Gastroesophageal sphincter (tissue), 4 donors: ENCODE measurements around the gene FERMT3. TPM values are rescaled to one million over a fixed set of nuclear protein-coding genes. Genes with fewer than 3 reads are reported as not detected.

Experiments
- ATAC-seq: fragments of 150-250 bp; one replicate; pipeline ENCODE4 v1.9.1; 2016; ENCODE audit warnings: mild to moderate bottlenecking, moderate library complexity
- H3K27ac ChIP-seq, 4 donors: fragments of 200-600 bp; sonication (generic) in 3 of 4; 1 replicate in 3 of 4; 2 replicates in 1 of 4; pipeline ENCODE4 v1.5.1; 2016 to 2019
- H3K27me3 ChIP-seq: fragments of 200-600 bp; sonication (generic); one replicate; pipeline ENCODE4 v1.5.1; 2019
- H3K36me3 ChIP-seq, 2 donors: fragments of 200-600 bp; sonication (generic); one replicate each; pipeline ENCODE4 v1.5.1; 2019; ENCODE audit warnings: control low read depth in 1 of 2
- H3K4me1 ChIP-seq, 3 donors: fragments of 200-600 bp; sonication (generic); 1 replicate in 2 of 3; 2 replicates in 1 of 3; pipeline ENCODE4 v1.5.1; 2016 to 2019; ENCODE audit warnings: control low read depth in 2 of 3
- H3K4me3 ChIP-seq, 2 donors: fragments of 200-600 bp; sonication (generic); one replicate each; pipeline ENCODE4 v1.5.1; 2019; ENCODE audit warnings: mild to moderate bottlenecking in 1 of 2, moderate library complexity in 1 of 2
- H3K9me3 ChIP-seq, 3 donors: fragments of 200-600 bp; sonication (generic); one replicate each; pipeline ENCODE4 v1.5.1; 2017 to 2019; ENCODE audit warnings: control low read depth in 2 of 3
- CTCF ChIP-seq, 4 experiments: fragments of 200-600 bp in 2 of 4; fragments of 450-650 bp in 2 of 4; sonication (generic) in 1 of 4; IDR thresholded peaks; one replicate each; pipeline ENCODE4 v1.5.1; 2017 to 2019; ENCODE audit warnings: antibody characterized with exemption in 4 of 4, mild to moderate bottlenecking in 2 of 4, moderate library complexity in 2 of 4
- EP300 ChIP-seq: sonication (generic); formaldehyde crosslinking; IDR thresholded peaks from one replicate; pipeline ENCODE4 v1.6.1; 2017; ENCODE audit warnings: antibody characterized with exemption, mild to moderate bottlenecking
- POLR2A ChIP-seq, 2 donors: fragments of 450-650 bp; IDR thresholded peaks; one replicate each; pipeline ENCODE4 v1.6.1; 2017; ENCODE audit warnings: antibody characterized with exemption in 2 of 2, mild to moderate bottlenecking in 2 of 2, moderate library complexity in 1 of 2
- POLR2AphosphoS5 ChIP-seq: sonication (generic); formaldehyde crosslinking; IDR thresholded peaks from one replicate; pipeline ENCODE4 v1.6.1; 2017; ENCODE audit warnings: antibody characterized with exemption
- WGBS, 2 donors: methylation state at CpG; one replicate each; pipeline ENCODE4 v1.1.5; 2018; ENCODE audit warnings: low coverage in 1 of 2; 5-methylcytosine and 5-hydroxymethylcytosine counted together
- total RNA-seq, 4 donors: library from RNA; depleted of rRNA; stranded (reverse); fragments of >200 nt; gene quantifications; one replicate each; pipeline ENCODE4 v1.1.0, GENCODE V29; 2016

The FERMT3 gene
- total RNA-seq, 4 donors from 2014 or later, result 14.5 to 28.5 (median 17.0) TPM

- no peak overlapping the region for H3K4me3 ChIP-seq
- no CpG with 5 or more reads among the region's 15 CpGs for whole genome bisulfite sequencing, 2 donors
- no peak overlapping the region for H3K27ac ChIP-seq
- TF ChIP-seq POLR2A (IDR thresholded peaks at IDR 0.05) (no peak), EP300 (no peak)
- peaks cover 0 to 30% (median 18%) of the 10 kb centered on the region in 3 donors for H3K4me1 ChIP-seq
- peaks cover 0 to 70% of the 10 kb centered on the region in 2 donors for H3K36me3 ChIP-seq
- H3K9me3 ChIP-seq, result no peaks in the 10 kb centered on the region
- no peak for ATAC-seq
- no peaks in the 10 kb centered on the region for H3K27me3 ChIP-seq
Measured at GRCh38 chr11:64256300-64256699, 49.8 kb downstream of the FERMT3 start.

- H3K36me3 ChIP-seq, result peaks cover 0 to 90% of the 10 kb centered on the region in 2 donors
- TF ChIP-seq POLR2AphosphoS5, result no peak
- TF ChIP-seq CTCF (IDR thresholded peaks at IDR 0.05), result no peak
- TF ChIP-seq POLR2A (IDR thresholded peaks at IDR 0.05), result no peak
- TF ChIP-seq EP300, result no peak
- H3K4me3 ChIP-seq, result no peak overlapping the region
- H3K9me3 ChIP-seq, result no peaks in the 10 kb centered on the region
- H3K27me3 ChIP-seq, result no peaks in the 10 kb centered on the region
- 91% methylated on average over 14 of the region's 24 CpGs; no CpG with 5 or more reads in 1 of the 2 donors for WGBS, 2 donors
- ATAC-seq, result no peak
- no peak overlapping the region for H3K27ac ChIP-seq
- H3K4me1 ChIP-seq, result peaks cover 0 to 11% (median 4%) of the 10 kb centered on the region in 3 donors
Measured at GRCh38 chr11:64258356-64258755, 51.8 kb downstream of the FERMT3 start.

- no peak for TF ChIP-seq EP300
- no peak for TF ChIP-seq POLR2AphosphoS5
- no peak for TF ChIP-seq POLR2A (IDR thresholded peaks at IDR 0.05)
- no peak for TF ChIP-seq CTCF (IDR thresholded peaks at IDR 0.05)
Measured at GRCh38 chr11:64258946-64259532, 52.5 kb downstream of the FERMT3 start.

GRCh38 chr11:64259533-64260067 is 53.1 kb downstream of the FERMT3 start:
- no peak overlapping the region for H3K4me3 ChIP-seq
- 76 to 93% methylated on average over 2 to 4 of the region's 4 CpGs for WGBS, 2 donors
- ATAC-seq, result no peak
- H3K27ac ChIP-seq, result no peak overlapping the region
- TF ChIP-seq EP300 (no peak), POLR2A (IDR thresholded peaks at IDR 0.05) (no peak), CTCF (IDR thresholded peaks at IDR 0.05) (no peak), POLR2AphosphoS5 (no peak)
- H3K36me3 ChIP-seq, result peaks cover 0 to 98% of the 10 kb centered on the region in 2 donors
- H3K27me3 ChIP-seq, result no peaks in the 10 kb centered on the region
- no peaks in the 10 kb centered on the region for H3K4me1 ChIP-seq
- H3K9me3 ChIP-seq, result no peaks in the 10 kb centered on the region

More at GRCh38 chr11:64258946-64259532, 52.5 kb downstream of the FERMT3 start:
- H3K4me1 ChIP-seq, result peaks cover 0 to 4% (median 0%) of the 10 kb centered on the region in 3 donors
- H3K36me3 ChIP-seq, result peaks cover 0 to 97% of the 10 kb centered on the region in 2 donors
- 20 to 87% methylated on average over 1 to 7 of the region's 32 CpGs for WGBS, 2 donors
- no peak overlapping the region for H3K4me3 ChIP-seq
- H3K9me3 ChIP-seq, result no peaks in the 10 kb centered on the region
- no peak overlapping the region for H3K27ac ChIP-seq
- ATAC-seq, result no peak
- H3K27me3 ChIP-seq, result no peaks in the 10 kb centered on the region

- 97 to 100% methylated on average over 3 to 4 of the region's 6 CpGs for WGBS, 2 donors
Measured at GRCh38 chr11:64260147-64260708, 53.7 kb downstream of the FERMT3 start.

More at GRCh38 chr11:64260147-64260708, 53.7 kb downstream of the FERMT3 start:
- Histone ChIP-seq H3K27me3 (no peaks in the 10 kb centered on the region), H3K4me1 (no peaks in the 10 kb centered on the region), H3K4me3 (no peak overlapping the region), H3K27ac (no peak overlapping the region), H3K9me3 (no peaks in the 10 kb centered on the region), H3K36me3 (peaks cover 0 to 98% of the 10 kb centered on the region in 2 donors)
- no peak for TF ChIP-seq POLR2A (IDR thresholded peaks at IDR 0.05)
- TF ChIP-seq EP300, result no peak
- no peak for TF ChIP-seq POLR2AphosphoS5
- TF ChIP-seq CTCF (IDR thresholded peaks at IDR 0.05), result no peak
- ATAC-seq, result no peak
